BLaER1 (cell line): Measurements from ENCODE around the gene FLNB.
"Not testable (repeated sequence)": the region's sequence is repeated elsewhere in the genome, so short reads cannot be mapped to it uniquely, and the experiment has no call there.

ENCODE experiments used
- H3K27ac ChIP-seq: shearing (Covaris generic); formaldehyde crosslinking; 2 replicates; pipeline ENCODE4 v1.8.1; 2022
- H3K27me3 ChIP-seq: shearing (Covaris generic); formaldehyde crosslinking; 2 replicates; pipeline ENCODE4 v1.8.1; 2022
- H3K36me3 ChIP-seq: shearing (Covaris generic); formaldehyde crosslinking; 2 replicates; pipeline ENCODE4 v1.8.1; 2022
- H3K4me1 ChIP-seq: shearing (Covaris generic); formaldehyde crosslinking; 2 replicates; pipeline ENCODE4 v1.8.1; 2022
- H3K4me2 ChIP-seq: shearing (Covaris generic); formaldehyde crosslinking; 2 replicates; pipeline ENCODE4 v1.8.1; 2022
- H3K4me3 ChIP-seq: shearing (Covaris generic); formaldehyde crosslinking; 2 replicates; pipeline ENCODE4 v1.8.1; 2022
- H3K9ac ChIP-seq: shearing (Covaris generic); formaldehyde crosslinking; 2 replicates; pipeline ENCODE4 v1.8.1; 2022
- H3K9me3 ChIP-seq: shearing (Covaris generic); formaldehyde crosslinking; 2 replicates; pipeline ENCODE4 v1.8.1; 2022
- H4K20me1 ChIP-seq: shearing (Covaris generic); formaldehyde crosslinking; 2 replicates; pipeline ENCODE4 v1.8.1; 2022
- Cebpa-rat ChIP-seq: shearing (Covaris generic); IDR thresholded peaks from 2 replicates; pipeline ENCODE4 v1.8.1; 2022

FLNB gene

DNA sequence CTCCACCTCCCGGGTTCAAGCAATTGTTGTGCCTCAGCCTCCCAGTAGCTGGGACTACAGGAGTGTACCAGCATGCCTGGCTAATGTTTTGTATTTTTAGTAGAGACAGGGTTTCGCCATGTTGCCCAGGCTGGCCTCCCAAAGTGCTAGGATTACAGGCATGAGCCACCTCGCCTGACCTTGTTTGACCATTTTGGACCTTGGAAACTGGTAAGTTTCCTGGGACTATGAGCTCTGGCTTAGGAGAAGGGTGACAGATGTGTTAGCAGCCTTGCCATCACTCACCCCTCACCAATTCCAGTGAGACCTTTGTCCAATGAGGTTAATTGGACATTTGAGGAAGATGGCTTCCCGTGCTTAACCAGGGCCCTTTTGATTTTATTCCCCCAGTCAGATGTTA, 182.7 kb downstream of the FLNB start:
- Histone ChIP-seq H3K4me2 (no peak overlapping the region), H3K36me3 (no peaks in the 10 kb centered on the region), H3K9me3 (peaks cover 18% of the 10 kb centered on the region), H3K9ac (no peak overlapping the region), H4K20me1 (no peaks in the 10 kb centered on the region), H3K27me3 (no peaks in the 10 kb centered on the region), H3K27ac (no peak overlapping the region), H3K4me3 (no peak overlapping the region), H3K4me1 (no peaks in the 10 kb centered on the region)
- TF ChIP-seq Cebpa-rat, result no peak

DNA sequence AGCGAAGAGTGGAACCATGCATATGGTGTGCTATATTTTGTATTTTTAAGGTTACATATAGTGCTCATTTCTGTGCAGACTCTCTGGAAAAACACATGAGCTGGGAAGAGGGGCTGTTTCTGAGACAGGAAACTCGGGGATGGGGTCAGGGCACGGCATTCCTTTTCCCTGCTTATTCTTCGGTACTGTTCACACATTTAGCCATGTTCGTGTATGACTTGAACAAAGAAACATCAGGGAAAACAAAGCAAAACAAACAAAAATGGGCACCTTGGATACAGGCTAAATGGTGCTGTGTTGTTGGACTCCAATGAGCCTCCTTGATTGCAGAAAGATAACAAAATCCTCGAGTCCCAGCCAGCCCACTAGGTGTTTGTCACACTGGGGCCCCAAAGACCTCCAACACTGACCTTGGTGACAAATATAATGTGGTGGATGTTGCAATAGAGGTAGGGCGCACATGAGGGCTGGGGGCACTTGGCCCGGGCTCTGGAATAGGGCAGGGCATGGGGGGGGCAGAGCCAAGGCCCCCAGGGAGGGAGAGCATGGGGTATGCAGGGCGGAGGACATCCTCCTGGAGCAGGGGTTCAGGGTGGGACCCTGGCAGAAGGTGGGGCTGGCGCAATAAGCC, 183.3 kb downstream of the FLNB start:
- Histone ChIP-seq H3K4me3 (no peak overlapping the region), H3K36me3 (no peaks in the 10 kb centered on the region), H3K4me2 (no peak overlapping the region), H3K27me3 (no peaks in the 10 kb centered on the region), H3K4me1 (peaks cover 2% of the 10 kb centered on the region), H3K27ac (no peak overlapping the region), H4K20me1 (no peaks in the 10 kb centered on the region), H3K9ac (no peak overlapping the region), H3K9me3 (peaks cover 22% of the 10 kb centered on the region)
- no peak for TF ChIP-seq Cebpa-rat

DNA sequence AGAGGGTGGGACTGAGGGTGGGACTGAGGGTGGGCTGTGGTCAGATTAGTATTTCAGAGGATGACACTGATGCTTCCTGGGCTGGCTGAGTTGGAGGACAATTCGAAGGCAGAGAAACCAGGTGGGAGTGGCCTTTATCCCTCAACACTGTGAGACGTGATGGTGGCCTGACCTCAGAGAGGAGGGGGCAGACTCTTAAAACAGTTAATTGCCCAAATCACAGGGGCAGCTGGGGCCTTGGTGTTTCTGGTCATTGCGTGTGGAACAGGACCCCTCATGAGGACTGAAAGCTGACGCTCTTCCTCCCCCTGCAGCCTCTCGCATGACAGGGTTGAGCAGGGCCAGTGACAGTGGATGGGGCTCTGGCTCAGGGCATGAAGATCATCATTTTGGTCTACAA, 183.8 kb downstream of the FLNB start:
- no peak for TF ChIP-seq Cebpa-rat
- H3K36me3 ChIP-seq, result no peaks in the 10 kb centered on the region
- peaks cover 8% of the 10 kb centered on the region for H3K4me1 ChIP-seq
- H3K4me3 ChIP-seq, result no peak overlapping the region
- H3K9me3 ChIP-seq, result peaks cover 22% of the 10 kb centered on the region
- H3K27ac ChIP-seq, result no peak overlapping the region
- no peak overlapping the region for H3K4me2 ChIP-seq
- no peaks in the 10 kb centered on the region for H4K20me1 ChIP-seq
- no peak overlapping the region for H3K9ac ChIP-seq
- no peaks in the 10 kb centered on the region for H3K27me3 ChIP-seq

DNA sequence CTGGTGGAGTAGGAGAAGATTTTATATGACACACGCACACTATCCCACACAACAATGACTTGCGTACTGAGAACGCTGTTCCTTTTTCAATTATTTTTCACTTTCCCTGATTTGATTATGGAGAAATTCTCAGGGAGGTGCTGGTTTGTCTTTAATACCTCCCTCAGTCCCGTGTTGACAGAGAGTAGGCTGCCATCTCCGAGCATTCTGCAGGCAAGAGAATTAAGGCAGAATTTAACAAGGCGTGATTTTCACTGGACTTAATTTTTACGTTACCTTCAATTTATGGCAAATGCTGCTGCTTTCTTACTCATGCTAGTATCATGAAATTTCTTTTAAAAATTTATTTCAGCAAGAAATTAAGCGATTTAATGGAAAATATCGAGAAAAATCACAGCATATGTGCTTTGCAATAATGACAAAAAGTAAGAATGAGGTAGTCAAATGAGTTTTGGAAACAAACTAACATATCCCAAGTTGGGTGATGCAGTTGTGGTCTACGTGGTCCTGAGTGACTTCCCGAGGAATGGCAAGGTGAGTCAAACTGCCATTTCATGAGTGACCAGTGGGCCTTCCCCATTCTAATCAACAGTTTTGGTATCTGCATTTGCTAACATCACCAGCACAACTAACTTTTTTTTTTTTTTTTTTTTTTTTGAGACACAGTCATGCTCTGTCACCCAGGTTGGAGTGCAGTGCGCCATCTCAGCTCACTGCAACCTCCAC, 185.6 kb downstream of the FLNB start:
- Histone ChIP-seq H4K20me1 (no peaks in the 10 kb centered on the region), H3K36me3 (no peaks in the 10 kb centered on the region), H3K27ac (no peak overlapping the region), H3K9ac (no peak overlapping the region), H3K4me3 (no peak overlapping the region), H3K9me3 (peaks cover 22% of the 10 kb centered on the region), H3K4me1 (peaks cover 21% of the 10 kb centered on the region), H3K27me3 (no peaks in the 10 kb centered on the region), H3K4me2 (no peak overlapping the region)
- no peak for TF ChIP-seq Cebpa-rat

DNA sequence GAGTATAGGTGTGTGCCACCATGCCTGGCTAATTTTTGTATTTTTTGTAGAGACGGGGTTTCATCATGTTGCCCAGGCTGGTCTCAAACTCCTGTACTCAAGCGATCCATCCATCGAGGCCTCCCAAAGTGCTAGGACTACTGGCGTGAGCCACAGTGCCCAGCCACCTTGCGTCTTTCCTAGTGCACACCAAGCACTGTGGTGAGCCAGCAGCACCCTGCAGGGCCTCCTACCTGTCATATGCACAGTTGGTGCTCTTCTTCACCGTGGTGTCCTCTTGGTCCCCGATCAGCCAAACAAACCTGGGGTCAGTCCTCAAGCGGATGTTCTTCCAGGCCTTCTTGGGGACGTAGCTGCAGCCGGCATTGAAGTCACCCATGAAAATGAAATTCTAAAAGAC, 189.4 kb downstream of the FLNB start:
- H3K36me3 ChIP-seq, result no peaks in the 10 kb centered on the region
- H4K20me1 ChIP-seq, result no peaks in the 10 kb centered on the region
- H3K27ac ChIP-seq, result peak overlapping the region; percentile 6; the same call in 1 of the 2 replicates
- no peak overlapping the region for H3K4me3 ChIP-seq
- peaks cover 27% of the 10 kb centered on the region for H3K9me3 ChIP-seq
- no peak for TF ChIP-seq Cebpa-rat
- no peak overlapping the region for H3K9ac ChIP-seq
- peak overlapping the region; percentile 32 for H3K4me2 ChIP-seq
- H3K27me3 ChIP-seq, result no peaks in the 10 kb centered on the region
- peaks cover 47% of the 10 kb centered on the region for H3K4me1 ChIP-seq

DNA sequence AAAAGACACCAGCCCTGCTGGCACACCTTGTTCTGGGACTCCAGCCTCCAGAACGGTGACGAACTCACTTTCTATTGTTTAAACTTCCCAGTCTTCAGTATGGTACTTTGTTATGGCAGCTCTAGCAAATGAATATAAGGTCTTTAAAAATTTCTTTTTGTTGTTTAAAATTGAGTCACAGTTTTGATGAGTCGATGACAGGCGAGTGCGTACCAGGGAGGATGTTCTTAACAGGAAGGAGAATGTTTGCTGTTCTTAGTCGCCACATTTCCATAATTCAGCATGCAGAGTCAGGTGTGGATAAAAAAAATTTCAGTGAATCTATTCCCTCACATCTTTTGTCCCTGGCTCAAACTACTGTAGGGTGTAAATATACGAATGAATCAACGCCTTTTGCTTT, 190.1 kb downstream of the FLNB start:
- no peak overlapping the region for H3K4me3 ChIP-seq
- no peak overlapping the region; the same call in 1 of the 2 replicates for H3K4me2 ChIP-seq
- no peak overlapping the region for H3K9ac ChIP-seq
- H3K27ac ChIP-seq, result no peak overlapping the region
- H4K20me1 ChIP-seq, result no peaks in the 10 kb centered on the region
- H3K36me3 ChIP-seq, result no peaks in the 10 kb centered on the region
- peaks cover 27% of the 10 kb centered on the region for H3K9me3 ChIP-seq
- no peak for TF ChIP-seq Cebpa-rat
- no peaks in the 10 kb centered on the region for H3K27me3 ChIP-seq
- H3K4me1 ChIP-seq, result peaks cover 55% of the 10 kb centered on the region

DNA sequence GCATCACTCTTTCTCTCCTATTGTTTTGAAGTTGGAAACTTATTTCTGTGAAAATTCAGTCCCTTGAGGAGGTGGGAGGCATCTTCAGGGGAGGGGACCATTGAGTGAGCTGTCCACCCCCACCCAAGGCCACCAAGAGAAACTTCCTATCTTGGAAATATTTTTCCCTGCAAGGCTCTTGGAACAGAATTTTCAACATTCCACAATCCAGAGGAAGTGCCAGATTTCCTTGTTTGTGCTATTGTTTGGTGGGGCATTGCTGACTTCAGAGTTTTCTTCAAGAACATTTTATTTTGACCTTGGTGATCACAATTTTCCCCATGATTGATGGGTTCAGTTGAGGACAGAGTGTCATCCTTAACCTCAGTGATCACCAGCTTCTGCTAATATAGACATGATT, 190.6 kb downstream of the FLNB start:
- no peak for TF ChIP-seq Cebpa-rat
- no peak overlapping the region for H3K9ac ChIP-seq
- H3K4me1 ChIP-seq, result peaks cover 58% of the 10 kb centered on the region
- H3K4me3 ChIP-seq, result no peak overlapping the region
- no peaks in the 10 kb centered on the region for H3K36me3 ChIP-seq
- no peaks in the 10 kb centered on the region for H3K27me3 ChIP-seq
- H4K20me1 ChIP-seq, result no peaks in the 10 kb centered on the region
- H3K4me2 ChIP-seq, result no peak overlapping the region; the same call in 1 of the 2 replicates
- peaks cover 27% of the 10 kb centered on the region for H3K9me3 ChIP-seq
- no peak overlapping the region for H3K27ac ChIP-seq

DNA sequence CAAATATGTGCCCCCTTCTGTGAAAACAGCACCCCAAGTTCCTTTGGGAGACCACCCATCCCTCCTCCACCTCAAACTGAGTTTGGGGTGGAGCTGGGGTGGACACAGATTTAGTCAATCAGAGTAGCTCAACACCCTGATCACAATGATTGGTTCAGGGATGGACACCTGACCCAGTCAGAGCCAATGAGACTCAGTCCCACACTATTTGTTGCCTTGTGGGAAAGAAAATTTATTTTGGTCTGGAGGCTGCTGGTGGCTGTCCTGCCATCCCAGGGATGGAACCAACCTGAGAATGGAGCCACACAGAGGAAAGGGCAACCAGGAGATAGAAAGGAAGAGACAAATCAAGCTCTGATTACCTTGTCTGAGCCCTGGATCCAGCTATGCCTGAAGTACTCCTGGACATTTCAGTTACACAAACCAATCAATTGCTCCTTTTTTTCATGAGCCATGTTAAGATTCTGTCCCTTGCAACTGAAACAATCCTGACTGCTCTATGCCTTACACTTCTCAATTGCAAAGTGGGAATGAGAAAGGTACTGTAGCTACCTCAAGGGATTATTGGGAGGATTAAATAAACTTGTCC, 192.0 kb downstream of the FLNB start:
- Histone ChIP-seq H4K20me1 (no peaks in the 10 kb centered on the region), H3K4me3 (no peak overlapping the region), H3K4me2 (peak overlapping the region; percentile 81), H3K27ac (peak overlapping the region; percentile 23; the same call in 1 of the 2 replicates), H3K27me3 (no peaks in the 10 kb centered on the region), H3K36me3 (no peaks in the 10 kb centered on the region), H3K9ac (no peak overlapping the region), H3K4me1 (peaks cover 58% of the 10 kb centered on the region), H3K9me3 (peaks cover 13% of the 10 kb centered on the region)
- TF ChIP-seq Cebpa-rat, result no peak

DNA sequence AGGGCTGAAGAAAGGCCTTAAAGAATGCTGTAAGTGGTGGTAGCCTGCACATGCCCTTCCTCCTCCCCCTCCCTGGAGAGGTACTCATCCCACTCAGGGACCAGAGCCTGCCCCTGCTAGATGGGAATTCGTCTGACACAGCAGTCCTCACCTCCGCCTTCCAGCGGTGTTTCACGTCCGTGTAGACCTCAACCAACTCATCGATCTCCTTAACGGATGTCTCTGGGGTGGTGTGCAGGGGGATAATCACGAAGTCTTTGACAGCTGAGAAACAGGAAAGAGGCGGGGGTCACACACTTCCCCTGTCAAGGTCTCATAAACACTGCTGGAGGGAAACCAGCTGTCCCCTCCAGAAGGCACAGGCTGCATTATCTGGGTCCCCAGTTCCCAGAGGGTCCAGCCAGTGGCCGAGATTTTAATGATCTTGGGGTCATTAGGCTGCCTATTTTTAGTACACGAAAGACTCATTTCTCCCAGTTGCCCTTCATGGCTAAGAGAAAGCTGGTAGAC, 192.7 kb downstream of the FLNB start:
- Histone ChIP-seq H3K4me2 (peak overlapping the region; percentile 81), H3K4me3 (0 out of 2 replicates have a peak overlapping the region, but pooled peaks have one; percentile 13), H3K27me3 (no peaks in the 10 kb centered on the region), H3K27ac (peak overlapping the region; percentile 23; the same call in 1 of the 2 replicates), H3K9ac (no peak overlapping the region), H3K9me3 (peaks cover 8% of the 10 kb centered on the region), H4K20me1 (no peaks in the 10 kb centered on the region), H3K36me3 (no peaks in the 10 kb centered on the region), H3K4me1 (peaks cover 58% of the 10 kb centered on the region)
- TF ChIP-seq Cebpa-rat, result no peak

DNA sequence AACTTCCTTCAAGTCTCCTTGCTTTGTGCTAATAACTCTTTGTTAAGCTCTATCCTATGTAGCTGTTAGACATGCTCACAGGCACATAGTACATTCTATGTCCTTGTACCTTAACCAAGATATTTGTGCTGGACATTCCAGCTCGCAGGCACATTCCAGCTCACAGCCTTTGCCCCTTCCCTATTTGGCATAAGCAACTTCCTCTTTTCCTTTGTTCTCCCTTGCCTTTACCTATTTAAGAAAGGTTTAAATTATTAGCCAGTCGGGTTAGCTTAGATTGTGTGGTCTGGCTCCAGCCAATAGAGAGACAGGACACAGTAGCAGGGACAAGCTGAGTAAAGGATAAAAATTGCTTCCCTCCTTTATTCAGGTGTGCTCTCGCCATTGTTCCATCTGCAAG, 193.2 kb downstream of the FLNB start:
- H4K20me1 ChIP-seq, H3K9ac ChIP-seq, H3K9me3 ChIP-seq, H3K4me3 ChIP-seq, H3K27ac ChIP-seq, H3K36me3 ChIP-seq, H3K27me3 ChIP-seq: not testable (repeated sequence)
- H3K4me2 ChIP-seq, result peak overlapping the region; percentile 81
- H3K4me1 ChIP-seq, result peaks cover 56% of the 10 kb centered on the region
